ENCODE data around the gene RIN3. TPM values are rescaled to one million over a fixed set of nuclear protein-coding genes. Genes with fewer than 3 reads are reported as not detected.

The RIN3 gene
- total and polyA plus RNA-seq, 8 donors = 13.8 to 54.8 (median 18.0) TPM

DNA sequence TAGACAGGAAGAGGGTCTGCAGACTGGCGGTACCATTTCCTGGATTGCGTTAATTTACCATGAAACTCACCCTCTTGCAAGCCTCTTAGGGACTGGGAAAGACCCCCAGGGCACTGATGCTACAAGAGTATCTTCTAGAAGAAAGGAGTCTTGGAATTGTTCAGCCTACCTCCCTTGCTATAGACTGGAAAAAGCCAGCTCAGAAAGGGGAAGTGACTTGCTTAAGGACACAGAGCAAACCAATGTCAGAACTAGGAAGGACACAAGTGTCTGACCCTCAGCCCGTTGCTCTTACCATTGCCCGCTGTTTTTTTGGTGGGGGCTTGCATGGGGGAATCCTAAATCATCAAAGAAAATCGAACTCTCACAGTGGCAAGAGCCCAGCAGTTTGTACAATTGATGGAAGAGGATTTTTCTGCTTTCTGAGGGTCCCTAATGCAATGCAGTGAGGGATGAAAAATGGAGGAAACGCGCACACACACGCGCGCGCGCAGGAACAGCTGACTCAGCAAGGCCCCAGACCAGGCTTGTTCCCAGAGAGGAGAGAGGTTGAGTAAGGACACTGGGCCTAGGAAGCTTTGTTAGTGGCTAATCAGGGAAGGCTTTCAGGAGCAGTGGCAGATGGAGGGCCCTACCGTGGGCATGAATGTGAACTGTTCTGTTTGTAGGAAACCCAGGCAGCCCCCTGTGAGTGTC is 50.9 kb downstream of the RIN3 start:
- peak; percentile 62 for ATAC-seq
- Histone ChIP-seq H3K36me3 (peaks cover 0 to 39% of the 10 kb centered on the region in 2 donors), H3K9me3 (peaks cover 0 to 7% of the 10 kb centered on the region in 2 donors), H3K27ac (peak overlapping the region; percentile 67 to 72), H3K4me1 (peaks cover 0 to 30% of the 10 kb centered on the region in 2 donors), H3K4me3 (no peak overlapping the region), H3K27me3 (no peaks in the 10 kb centered on the region)
- TF ChIP-seq CTCF (IDR thresholded peaks at IDR 0.05) = no peak
- intact Hi-C loops (cut with DNase I) = no loop called here
- DNase-seq = peak in 2 of 4 donors; percentile 69 to 83

GRCh38 chr14:92565040-92565717 is 51.6 kb downstream of the RIN3 start:
- Histone ChIP-seq H3K36me3 (peaks cover 0 to 32% of the 10 kb centered on the region in 2 donors), H3K9me3 (peaks cover 0 to 7% of the 10 kb centered on the region in 2 donors), H3K4me1 (peaks cover 0 to 30% of the 10 kb centered on the region in 2 donors), H3K27me3 (no peaks in the 10 kb centered on the region), H3K27ac (peak overlapping the region; percentile 26 to 67), H3K4me3 (no peak overlapping the region)
- intact Hi-C loops (cut with DNase I) = no loop called here
- DNase-seq = no peak
- no peak for TF ChIP-seq CTCF (IDR thresholded peaks at IDR 0.05)
- no peak for ATAC-seq

DNA sequence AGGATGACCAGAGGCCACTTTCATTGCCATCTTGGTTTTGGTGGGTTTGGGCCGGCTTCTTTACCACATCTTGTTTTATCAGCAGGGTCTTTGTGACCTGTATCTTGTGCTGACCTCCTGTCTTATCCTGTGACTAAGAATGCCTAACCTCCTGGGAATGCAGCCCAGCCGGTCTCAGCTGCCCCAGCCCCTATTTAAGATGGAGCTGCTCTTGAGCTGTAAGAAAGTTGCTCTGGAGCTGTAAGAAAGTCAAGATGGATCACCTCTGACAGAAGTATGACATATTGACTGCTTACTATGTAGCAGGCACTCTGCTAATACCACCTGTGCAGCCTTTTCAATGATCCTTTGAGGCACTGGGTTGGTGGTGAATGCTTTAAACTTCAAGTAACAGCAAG is 52.1 kb downstream of the RIN3 start:
- no peak for ATAC-seq
- Histone ChIP-seq H3K36me3 (peaks cover 0 to 26% of the 10 kb centered on the region in 2 donors), H3K9me3 (peaks cover 0 to 7% of the 10 kb centered on the region in 2 donors), H3K27ac (no peak overlapping the region), H3K4me3 (no peak overlapping the region), H3K4me1 (peaks cover 0 to 30% of the 10 kb centered on the region in 2 donors), H3K27me3 (no peaks in the 10 kb centered on the region)
- intact Hi-C loops (cut with DNase I) = no loop called here
- DNase-seq = no peak
- no peak for TF ChIP-seq CTCF (IDR thresholded peaks at IDR 0.05)

GRCh38 chr14:92567173-92567725 is 53.7 kb downstream of the RIN3 start:
- ATAC-seq (no peak), DNase-seq (no peak)
- H3K9me3 ChIP-seq = peaks cover 0 to 7% of the 10 kb centered on the region in 2 donors
- peaks cover 0 to 29% of the 10 kb centered on the region in 2 donors for H3K4me1 ChIP-seq
- H3K27ac ChIP-seq = no peak overlapping the region
- H3K27me3 ChIP-seq = no peaks in the 10 kb centered on the region
- H3K4me3 ChIP-seq = no peak overlapping the region
- peaks cover 0 to 23% of the 10 kb centered on the region in 2 donors for H3K36me3 ChIP-seq
- intact Hi-C loops (cut with DNase I) = no loop called here
- TF ChIP-seq CTCF (IDR thresholded peaks at IDR 0.05) = no peak
